Anterior cingulate cortex (tissue), 58 donors: Measurements from ENCODE around the gene BAIAP2.
A peak's percentile ranks its signal among the peaks of the same experiment; 100 is the strongest.

Source experiments
- DNase-seq, 58 donors: peaks; one replicate each; lab custom pipeline; 2025; lab: John Stamatoyannopoulos, UW

The BAIAP2 gene

GRCh38 chr17:81118308-81119221, 83.6 kb downstream of the BAIAP2 start:
- peak in 5 of 58 donors; percentile 13 to 57 (median 48) for DNase-seq

- DNase-seq, result peak in 57 of 58 donors; percentile 31 to 99 (median 89)
Measured at GRCh38 chr17:81119223-81120148, 84.5 kb downstream of the BAIAP2 start.

- peak in 6 of 58 donors; percentile 31 to 70 (median 54) for DNase-seq
Measured at GRCh38 chr17:81120149-81120484, 85.2 kb downstream of the BAIAP2 start.

GRCh38 chr17:81120695-81121621, 86.0 kb downstream of the BAIAP2 start:
- peak in 4 of 58 donors; percentile 16 to 60 (median 37) for DNase-seq

- DNase-seq, result no peak
Measured at GRCh38 chr17:81121841-81122733, 87.1 kb downstream of the BAIAP2 start.

- DNase-seq, result peak in 8 of 58 donors; percentile 21 to 65 (median 40)
Measured at GRCh38 chr17:81123052-81124048, 88.4 kb downstream of the BAIAP2 start.

- no peak for DNase-seq
Measured at GRCh38 chr17:81124377-81124776, 89.4 kb downstream of the BAIAP2 start.

- DNase-seq, result peak in 14 of 58 donors; percentile 15 to 75 (median 54)
Measured at GRCh38 chr17:81125573-81126081, 90.7 kb downstream of the BAIAP2 start.

GRCh38 chr17:81126281-81127132, 91.6 kb downstream of the BAIAP2 start:
- peak in 27 of 58 donors; percentile 21 to 75 (median 51) for DNase-seq

- peak in 6 of 58 donors; percentile 18 to 58 (median 42) for DNase-seq
Measured at GRCh38 chr17:81127133-81127455, 92.1 kb downstream of the BAIAP2 start.

GRCh38 chr17:81127526-81128177, 92.7 kb downstream of the BAIAP2 start:
- DNase-seq, result no peak

- no peak for DNase-seq
Measured at GRCh38 chr17:81128338-81128737, 93.4 kb downstream of the BAIAP2 start.

- DNase-seq, result peak in 57 of 58 donors; percentile 30 to 97 (median 88)
Measured at GRCh38 chr17:81128774-81129173, 93.8 kb downstream of the BAIAP2 start.

GRCh38 chr17:81129289-81129688, 94.3 kb downstream of the BAIAP2 start:
- peak in 10 of 58 donors; percentile 50 to 81 (median 65) for DNase-seq

- peak in 2 of 58 donors; percentile 45 to 67 for DNase-seq
Measured at GRCh38 chr17:81129711-81130367, 94.9 kb downstream of the BAIAP2 start.
